Right lung (tissue), 10 donors: Measurements from ENCODE around the gene MST1. TPM values are rescaled to one million over a fixed set of nuclear protein-coding genes. Genes with fewer than 3 reads are reported as not detected.

Experiments
- DNase-seq, 2 donors: peaks; one replicate each; pipeline ENCODE4 v3.0.0-alpha.2; 2013
- long read RNA-seq, 8 donors: transcript quantifications; one replicate each; lab custom pipeline, GENCODE V29; 2026
- polyA plus RNA-seq, 5 donors: library from polyadenylated mRNA; unstranded; fragments of 120-200 nt; gene quantifications; one replicate each; pipeline versions ENCODE4 v1.2.1 to v1.2.3, GENCODE V29; 2013; ENCODE audit warnings: inconsistent platforms in 1 of 5, low replicate concordance in 1 of 5; ENCODE audit not compliant: insufficient read length in 5 of 5, insufficient read depth in 1 of 5

Gene MST1
- 10 to 100 TPM; 21.3 to 54.2 (median 40.5) TPM for polyA plus RNA-seq
- long read RNA-seq, donor 1, result 0 reads
- long read RNA-seq, donor 2, partial matches to known transcripts, result 0 of 1 reads
- long read RNA-seq, donor 2, other reads (novel, unspliced or antisense), result 0 of 1 reads
- long read RNA-seq, donor 3, partial matches to known transcripts, result 24 of 24 reads
- long read RNA-seq, donor 3, other reads (novel, unspliced or antisense), result 0 of 24 reads
- long read RNA-seq, donor 4, result 0 reads
- long read RNA-seq, donor 5, result 0 reads
- long read RNA-seq, donor 6, partial matches to known transcripts, result 0 of 1 reads
- long read RNA-seq, donor 6, other reads (novel, unspliced or antisense), result 0 of 1 reads
- long read RNA-seq, donor 7, partial matches to known transcripts, result 0 of 1 reads
- long read RNA-seq, donor 7, other reads (novel, unspliced or antisense), result 0 of 1 reads
- long read RNA-seq, donor 8, partial matches to known transcripts, result 6 of 6 reads
- long read RNA-seq, donor 8, other reads (novel, unspliced or antisense), result 0 of 6 reads

GRCh38 chr3:49689046-49689907 is at the start of gene MST1, which contains the start of gene RNF123:
MST1 (minus strand) TSS chr3:49689474; CDS start chr3:49688691, 783 bp downstream.
RNF123 (plus strand) TSS chr3:49689557; CDS start chr3:49691166, 1,609 bp downstream.
- DNase-seq, result peak; percentile 91 to 92

- no peak for DNase-seq
Measured at GRCh38 chr3:49738067-49738713, 48.9 kb upstream of the MST1 start.

- DNase-seq, result no peak
Measured at GRCh38 chr3:49734752-49735151, 45.5 kb upstream of the MST1 start.

- DNase-seq, result no peak
Measured at GRCh38 chr3:49733551-49733950, 44.3 kb upstream of the MST1 start.

- DNase-seq, result no peak
Measured at GRCh38 chr3:49732597-49732996, 43.3 kb upstream of the MST1 start.

- DNase-seq, result no peak
Measured at GRCh38 chr3:49729966-49730609, 40.8 kb upstream of the MST1 start.

- DNase-seq, result no peak
Measured at GRCh38 chr3:49727924-49728361, 38.7 kb upstream of the MST1 start.

- no peak for DNase-seq
Measured at GRCh38 chr3:49727154-49727923, 38.1 kb upstream of the MST1 start.

- DNase-seq, result no peak
Measured at GRCh38 chr3:49725906-49726681, 36.8 kb upstream of the MST1 start.

GRCh38 chr3:49724586-49724985 is 35.3 kb upstream of the MST1 start:
- no peak for DNase-seq

GRCh38 chr3:49723628-49724551 is 34.6 kb upstream of the MST1 start, which contains the start of gene GMPPB:
GMPPB (minus strand) TSS chr3:49723951; CDS start chr3:49723726, 225 bp downstream.
- peak; percentile 94 to 96 for DNase-seq

- DNase-seq, result peak; percentile 23
Measured at GRCh38 chr3:49723296-49723627, 34.0 kb upstream of the MST1 start.

- DNase-seq, result no peak
Measured at GRCh38 chr3:49722896-49723295, 33.6 kb upstream of the MST1 start.

- DNase-seq, result no peak
Measured at GRCh38 chr3:49721896-49722781, 32.9 kb upstream of the MST1 start.

- no peak for DNase-seq
Measured at GRCh38 chr3:49721596-49721895, 32.3 kb upstream of the MST1 start.

- no peak for DNase-seq
Measured at GRCh38 chr3:49720855-49721595, 31.8 kb upstream of the MST1 start.
